HepG2 (cell line): ENCODE measurements around the gene DAAM1. TPM values are rescaled to one million over a fixed set of nuclear protein-coding genes. Genes with fewer than 3 reads are reported as not detected.
A peak's percentile ranks its signal among the peaks of the same experiment; 100 is the strongest.

Experiments
- CBX1 ChIP-seq: IDR thresholded peaks from one replicate; pipeline ENCODE4 v1.6.1; 2016; ENCODE audit warnings: antibody characterized with exemption, low read depth
- CCAR2 ChIP-seq: fragments of 200-400 bp; formaldehyde crosslinking; optimal IDR thresholded peaks from 2 replicates; pipeline ENCODE3; 2018; ENCODE audit warnings: low read depth, mild to moderate bottlenecking, low read length, moderate library complexity
- CENPT ChIP-seq: sonication (generic); formaldehyde crosslinking; IDR thresholded peaks from 2 replicates; pipeline ENCODE4 v1.8.0; 2022; ENCODE audit warnings: low read depth, mild to moderate bottlenecking, moderate library complexity, missing genetic modification reagents
- CTCF ChIP-seq: sonication (generic); formaldehyde crosslinking; IDR thresholded peaks from 2 replicates; pipeline ENCODE4 v1.5.0; 2020; ENCODE audit warnings: mild to moderate bottlenecking, missing genetic modification reagents, moderate library complexity
- GPBP1L1 ChIP-seq: sonication (generic); formaldehyde crosslinking; IDR thresholded peaks from 2 replicates; pipeline ENCODE4 v1.5.0; 2020; ENCODE audit warnings: mild to moderate bottlenecking, missing genetic modification reagents
- MBD4 ChIP-seq: IDR thresholded peaks from 2 replicates; pipeline ENCODE4 v1.6.1; 2012; ENCODE audit warnings: low read length, inconsistent platforms, borderline replicate concordance
- MNT ChIP-seq: fragments of 450-650 bp; IDR thresholded peaks from 2 replicates; pipeline ENCODE4 v1.6.1; 2016
- NAIF1 ChIP-seq: sonication (generic); formaldehyde crosslinking; IDR thresholded peaks from 2 replicates; pipeline ENCODE4 v1.5.0; 2020; ENCODE audit warnings: mild to moderate bottlenecking, missing genetic modification reagents, borderline replicate concordance
- NFKBIZ ChIP-seq: IDR thresholded peaks from 2 replicates; pipeline ENCODE4 v1.6.1; 2018; ENCODE audit warnings: missing genetic modification reagents, missing compliant biosample characterization
- NR3C1 ChIP-seq: sonication (generic); formaldehyde crosslinking; IDR thresholded peaks from 2 replicates; pipeline ENCODE4 v1.4.0; 2020; ENCODE audit warnings: missing genetic modification reagents
- PHF20 ChIP-seq: sonication (generic); formaldehyde crosslinking; IDR thresholded peaks from 2 replicates; pipeline ENCODE4 v1.5.0; 2020; ENCODE audit warnings: mild to moderate bottlenecking, missing genetic modification reagents
- PHF5A ChIP-seq: IDR thresholded peaks from one replicate; pipeline ENCODE4 v1.6.1; 2018; ENCODE audit warnings: low read depth, missing genetic modification reagents; ENCODE audit not compliant: unreplicated experiment
- RBM22 ChIP-seq: fragments of 200-400 bp; formaldehyde crosslinking; optimal IDR thresholded peaks from 2 replicates; pipeline ENCODE3; 2017; ENCODE audit warnings: mild to moderate bottlenecking, low read length, moderate library complexity
- RNF219 ChIP-seq: sonication (generic); formaldehyde crosslinking; IDR thresholded peaks from 2 replicates; pipeline ENCODE4 v1.5.0; 2020; ENCODE audit warnings: mild to moderate bottlenecking, missing genetic modification reagents
- TOPORS ChIP-seq: sonication (generic); formaldehyde crosslinking; IDR thresholded peaks from 2 replicates; pipeline ENCODE4 v1.8.0; 2023; ENCODE audit warnings: mild to moderate bottlenecking, missing genetic modification reagents
- TP53 ChIP-seq: sonication (generic); formaldehyde crosslinking; conservative IDR thresholded peaks from 2 replicates; pipeline ENCODE4 v1.4.0; 2020; ENCODE audit warnings: missing genetic modification reagents
- U2AF1 ChIP-seq: fragments of 200-400 bp; formaldehyde crosslinking; optimal IDR thresholded peaks from 2 replicates; pipeline ENCODE3; 2017; ENCODE audit warnings: mild to moderate bottlenecking, low read depth, low read length
- ZFYVE20 ChIP-seq: sonication (generic); formaldehyde crosslinking; IDR thresholded peaks from 2 replicates; pipeline ENCODE4 v1.8.0; 2023; ENCODE audit warnings: low read depth, mild to moderate bottlenecking, moderate library complexity, missing genetic modification reagents, borderline replicate concordance
- ZNF180 ChIP-seq: sonication (generic); formaldehyde crosslinking; IDR thresholded peaks from 2 replicates; pipeline ENCODE4 v1.4.0; 2020; ENCODE audit warnings: low read depth, missing genetic modification reagents, borderline replicate concordance
- ZNF296 ChIP-seq: sonication (generic); formaldehyde crosslinking; conservative IDR thresholded peaks from 2 replicates; pipeline ENCODE4 v1.5.0; 2020; ENCODE audit warnings: mild to moderate bottlenecking, missing genetic modification reagents
- ZNF512 ChIP-seq: sonication (generic); formaldehyde crosslinking; IDR thresholded peaks from 2 replicates; pipeline ENCODE4 v1.4.0; 2020; ENCODE audit warnings: mild to moderate bottlenecking, missing genetic modification reagents
- ZNF703 ChIP-seq: sonication (generic); formaldehyde crosslinking; IDR thresholded peaks from 2 replicates; pipeline ENCODE4 v1.5.1; 2020; ENCODE audit warnings: missing genetic modification reagents, mild to moderate bottlenecking, moderate library complexity, borderline replicate concordance
- polyA plus RNA-seq, 8 experiments: library from polyadenylated mRNA; depleted of rRNA in 3 of 8; stranded (reverse) in 7 of 8; unstranded in 1 of 8; fragments of >200 nt; fragmentation: Illumina TruSeq in 4 of 8; extraction: Trizol in 4 of 8; gene quantifications; 2 replicates each; pipeline versions ENCODE4 v1.2.1 to v1.2.3, GENCODE V29; 2011 to 2016; ENCODE audit warnings: low read depth in 4 of 8, missing spikeins in 1 of 8, mixed read lengths in 1 of 8; ENCODE audit not compliant: insufficient read depth in 1 of 8
- total RNA-seq, 5 experiments: library from RNA; depleted of rRNA; stranded (reverse); fragments of >200 nt; fragmentation: Illumina TruSeq; extraction: Trizol; gene quantifications; 2 replicates each; pipeline ENCODE4 v1.2.3, GENCODE V29; 2016; ENCODE audit warnings: low read depth in 1 of 5

DAAM1 gene
- total and polyA plus RNA-seq, 2 of the 13 experiments (the other 11 are each of a cell fraction or from before 2014, with no cell fraction given) = 10.9 to 24.5 TPM

- no peak for TF ChIP-seq TP53 (CRISPR knock-in tag)
- no peak for TF ChIP-seq GPBP1L1 (CRISPR knock-in tag)
- TF ChIP-seq U2AF1 = no peak
- no peak for TF ChIP-seq TOPORS
- TF ChIP-seq RBM22 = peak; percentile 24
- no peak for TF ChIP-seq RNF219 (CRISPR knock-in tag)
- TF ChIP-seq CBX1 = no peak
- no peak; the same call in 1 of the 2 replicates for TF ChIP-seq NFKBIZ (CRISPR knock-in tag)
- TF ChIP-seq ZFYVE20 (CRISPR knock-in tag) = no peak
- TF ChIP-seq CCAR2 = no peak
- TF ChIP-seq NAIF1 (CRISPR knock-in tag) = no peak
- peak; percentile 68 for TF ChIP-seq CTCF (CRISPR knock-in tag)
- no peak for TF ChIP-seq CENPT
- no peak for TF ChIP-seq MBD4
- no peak for TF ChIP-seq MNT
- no peak for TF ChIP-seq NR3C1 (CRISPR knock-in tag)
- peak; percentile 36 for TF ChIP-seq PHF5A (CRISPR knock-in tag)
- no peak for TF ChIP-seq ZNF296 (CRISPR knock-in tag)
- no peak for TF ChIP-seq ZNF512
- no peak for TF ChIP-seq ZNF703 (CRISPR knock-in tag)
- TF ChIP-seq ZNF180 (CRISPR knock-in tag) = no peak
- no peak for TF ChIP-seq PHF20
These were observed 74.4 kb downstream of the DAAM1 start (continued) for GRCh38 chr14:59262717-59263454.
